Fibroblast of lung (primary cell): Measurements from ENCODE around the gene CLDN10. TPM values are rescaled to one million over a fixed set of nuclear protein-coding genes. Genes with fewer than 3 reads are reported as not detected.

Source experiments
- DNase-seq, 2 donors: peaks; one replicate each; pipeline versions ENCODE4 v3.0.0 to v3.0.0-alpha.2; 2010; ENCODE audit warnings: low read depth in 2 of 2
- H2AFZ ChIP-seq: 2 replicates; pipeline ENCODE4 v1.5.1; 2012; ENCODE audit warnings: low read length, control low read depth, inconsistent platforms
- H3K27ac ChIP-seq: 2 replicates; pipeline ENCODE4 v1.5.1; 2011; ENCODE audit warnings: low read length, control low read depth; ENCODE audit not compliant: insufficient read depth
- H3K27me3 ChIP-seq: 2 replicates; pipeline ENCODE4 v1.5.1; 2011; ENCODE audit warnings: mild to moderate bottlenecking, low read length; ENCODE audit not compliant: control insufficient read depth, insufficient read depth
- H3K36me3 ChIP-seq: 2 replicates; pipeline ENCODE4 v1.5.1; 2011; ENCODE audit warnings: low read length; ENCODE audit not compliant: control insufficient read depth, insufficient read depth
- H3K4me1 ChIP-seq: 2 replicates; pipeline ENCODE4 v1.5.1; 2011; ENCODE audit warnings: low read length; ENCODE audit not compliant: control insufficient read depth, insufficient read depth; ENCODE audit errors: extremely low read depth
- H3K4me2 ChIP-seq: 2 replicates; pipeline ENCODE4 v1.5.1; 2011; ENCODE audit warnings: low read length, control low read depth; ENCODE audit not compliant: insufficient read depth; ENCODE audit errors: extremely low read depth
- H3K4me3 ChIP-seq, 4 experiments: fragments of 200-600 bp in 1 of 4; sonication (generic) in 1 of 4; replicated peaks in 1 of 4; 2 replicates each; pipeline ENCODE4 v1.5.1; 2011 to 2016; ENCODE audit warnings: low read length in 4 of 4, low read depth in 3 of 4, mild to moderate bottlenecking in 3 of 4, control low read depth in 2 of 4, inconsistent platforms in 1 of 4, mixed read lengths in 1 of 4; ENCODE audit not compliant: insufficient read depth in 1 of 4; ENCODE audit errors: control extremely low read depth in 1 of 4
- H3K79me2 ChIP-seq: 2 replicates; pipeline ENCODE4 v1.5.1; 2012; ENCODE audit warnings: mild to moderate bottlenecking, low read length, inconsistent platforms; ENCODE audit not compliant: control insufficient read depth, insufficient read depth
- H3K9ac ChIP-seq: 2 replicates; pipeline ENCODE4 v1.5.1; 2011; ENCODE audit warnings: mild to moderate bottlenecking, low read length, control low read depth; ENCODE audit not compliant: insufficient read depth
- H3K9me3 ChIP-seq: 2 replicates; pipeline ENCODE4 v1.5.1; 2012; ENCODE audit warnings: low read depth, low read length; ENCODE audit not compliant: control insufficient read depth, insufficient read depth
- H4K20me1 ChIP-seq: 2 replicates; pipeline ENCODE4 v1.5.1; 2011; ENCODE audit warnings: low read length; ENCODE audit not compliant: control insufficient read depth, insufficient read depth; ENCODE audit errors: extremely low read depth
- CTCF ChIP-seq, 2 donors: IDR thresholded peaks in 1 of 2; conservative IDR thresholded peaks in 1 of 2; 1 replicate in 1 of 2; 2 replicates in 1 of 2; pipeline ENCODE4 v1.5.1; 2011 to 2012; ENCODE audit warnings: low read length in 2 of 2, control low read depth in 1 of 2, inconsistent platforms in 1 of 2, low read depth in 1 of 2, mild to moderate bottlenecking in 1 of 2
- EZH2 ChIP-seq: IDR thresholded peaks from 2 replicates; pipeline ENCODE4 v1.5.1; 2012; ENCODE audit warnings: low read length, control low read depth, mild to moderate bottlenecking; ENCODE audit errors: missing control alignments
- polyA plus RNA-seq, 2 donors: library from polyadenylated mRNA; depleted of rRNA in 1 of 2; stranded (reverse) in 1 of 2; unstranded in 1 of 2; fragments of >200 nt; gene quantifications; 2 replicates each; pipeline ENCODE4 v1.2.1, GENCODE V29; 2011 to 2012; ENCODE audit warnings: missing spikeins in 1 of 2
- total RNA-seq: library from RNA; depleted of rRNA; stranded (reverse); fragments of >200 nt; gene quantifications from 2 replicates; pipeline ENCODE4 v1.2.1, GENCODE V29; 2014

CLDN10 gene
- total and polyA plus RNA-seq, 2 donors (not counting 1 experiment from before 2014, with no cell fraction given), result not detected

DNA sequence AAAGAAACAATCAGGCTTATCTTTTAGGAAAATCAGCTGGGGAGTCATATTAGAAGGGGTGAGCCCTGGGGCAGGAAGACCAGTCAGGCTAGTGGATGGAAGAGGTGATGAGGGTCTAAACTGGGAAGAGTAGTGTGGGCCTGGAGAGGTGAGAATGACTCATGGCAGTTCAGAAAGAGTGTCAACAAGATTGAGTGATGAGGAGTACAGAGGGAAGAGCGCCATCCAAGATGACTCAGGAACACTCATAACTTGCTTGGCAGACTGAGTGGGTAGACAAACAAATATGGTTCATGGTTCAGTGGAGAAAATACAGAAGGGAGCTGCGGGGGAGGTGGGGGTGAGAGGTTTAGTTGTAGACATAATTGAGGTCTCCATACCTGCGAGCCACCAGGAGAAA, 17.3 kb upstream of the CLDN10 start:
- H3K4me2 ChIP-seq, result no peak overlapping the region
- no peaks in the 10 kb centered on the region for H3K79me2 ChIP-seq
- H3K27me3 ChIP-seq, result no peaks in the 10 kb centered on the region
- H3K9ac ChIP-seq, result no peak overlapping the region
- no peak overlapping the region for H3K4me3 ChIP-seq
- no peak overlapping the region for H2AFZ ChIP-seq
- no peaks in the 10 kb centered on the region for H3K9me3 ChIP-seq
- no peaks in the 10 kb centered on the region for H3K36me3 ChIP-seq
- no peak overlapping the region for H3K27ac ChIP-seq
- TF ChIP-seq EZH2, result no peak
- no peaks in the 10 kb centered on the region for H3K4me1 ChIP-seq
- H4K20me1 ChIP-seq, result no peaks in the 10 kb centered on the region
- DNase-seq, result peak; percentile 63 to 92

DNA sequence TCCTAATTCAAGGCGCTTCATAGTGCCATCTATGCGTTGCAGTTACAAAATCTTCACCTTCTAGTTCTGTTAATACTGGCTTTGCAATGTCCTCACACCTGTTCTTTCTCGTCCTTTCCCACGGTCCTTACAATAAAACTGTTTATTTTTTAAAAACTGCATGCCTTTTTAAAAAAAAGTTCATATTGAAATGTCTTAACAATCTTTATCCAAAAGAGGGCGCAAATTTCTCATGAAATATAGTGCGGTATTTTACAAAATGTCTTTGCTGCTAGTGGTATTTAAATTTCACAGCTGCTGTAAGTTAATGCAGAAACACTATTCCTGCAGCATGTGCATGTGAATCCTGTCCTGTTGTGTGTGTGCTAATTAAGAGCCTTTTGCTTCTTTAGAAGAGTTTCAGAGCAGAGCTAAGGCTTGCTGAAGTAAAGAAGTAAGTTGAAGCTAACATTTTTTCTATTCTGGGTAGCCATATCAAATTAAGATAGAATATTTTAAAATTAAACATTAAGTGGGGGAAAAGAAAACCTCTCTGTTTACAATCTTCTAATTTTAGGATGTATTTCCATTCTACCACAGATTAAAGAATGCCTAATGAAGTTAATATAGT, 15.8 kb upstream of the CLDN10 start:
- H3K4me3 ChIP-seq, result no peak overlapping the region
- H3K9me3 ChIP-seq, result no peaks in the 10 kb centered on the region
- no peak overlapping the region for H3K27ac ChIP-seq
- no peaks in the 10 kb centered on the region for H3K79me2 ChIP-seq
- H2AFZ ChIP-seq, result no peak overlapping the region
- H3K36me3 ChIP-seq, result no peaks in the 10 kb centered on the region
- peak in 1 of 2 donors; percentile 67 for DNase-seq
- no peak overlapping the region for H3K4me2 ChIP-seq
- H3K4me1 ChIP-seq, result no peaks in the 10 kb centered on the region
- H3K9ac ChIP-seq, result no peak overlapping the region
- peak in 1 of 2 donors; percentile 39 for TF ChIP-seq CTCF (conservative IDR thresholded peaks at IDR 0.05 in 1 of 2, IDR thresholded peaks at IDR 0.05 in 1 of 2; ENCODE audit: low read depth in 1 of 2, low read length in 2 of 2)
- TF ChIP-seq EZH2, result no peak
- H3K27me3 ChIP-seq, result no peaks in the 10 kb centered on the region
- no peaks in the 10 kb centered on the region for H4K20me1 ChIP-seq

DNA sequence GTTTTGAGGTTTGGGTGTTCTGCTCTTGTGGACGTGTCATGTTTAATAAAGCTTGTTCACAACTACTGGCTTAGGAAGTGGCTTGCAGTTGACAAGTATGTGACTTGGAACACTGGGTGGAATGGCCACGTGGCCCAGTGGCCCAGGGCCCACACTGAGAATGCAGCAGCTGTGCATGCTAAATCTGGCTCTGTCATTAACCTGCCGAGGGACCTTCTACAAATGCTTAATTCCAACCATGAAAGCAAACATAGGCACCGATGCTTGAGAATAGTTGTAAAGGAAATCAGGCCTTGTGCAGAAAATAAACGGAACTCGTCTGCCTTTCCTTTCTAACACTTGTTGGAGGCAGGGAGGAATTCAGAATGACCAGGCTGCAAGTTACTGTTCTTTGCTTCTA, 11.6 kb upstream of the CLDN10 start:
- H2AFZ ChIP-seq, result no peak overlapping the region
- TF ChIP-seq EZH2 (no peak), CTCF (conservative IDR thresholded peaks at IDR 0.05 in 1 of 2, IDR thresholded peaks at IDR 0.05 in 1 of 2; ENCODE audit: low read depth in 1 of 2, low read length in 2 of 2) (no peak)
- no peaks in the 10 kb centered on the region for H4K20me1 ChIP-seq
- peaks cover 2% of the 10 kb centered on the region for H3K27me3 ChIP-seq
- no peak for DNase-seq
- H3K27ac ChIP-seq, result no peak overlapping the region
- no peaks in the 10 kb centered on the region for H3K9me3 ChIP-seq
- H3K9ac ChIP-seq, result no peak overlapping the region
- no peaks in the 10 kb centered on the region for H3K36me3 ChIP-seq
- H3K4me2 ChIP-seq, result no peak overlapping the region
- H3K79me2 ChIP-seq, result no peaks in the 10 kb centered on the region
- no peaks in the 10 kb centered on the region for H3K4me1 ChIP-seq
- H3K4me3 ChIP-seq, result no peak overlapping the region
